Adrenal gland (tissue), 12 donors: ENCODE data around the gene SNCB. TPM values are rescaled to one million over a fixed set of nuclear protein-coding genes. Genes with fewer than 3 reads are reported as not detected.

Experiments used
- DNase-seq, 7 donors: peaks; one replicate each; pipeline ENCODE4 v3.0.0-alpha.2; 2019 to 2020
- H3K27ac ChIP-seq, 5 donors: fragments of 200-600 bp; sonication (generic) in 4 of 5; 1 replicate in 3 of 5; 2 replicates in 2 of 5; pipeline versions ENCODE4 v1.5.1 to v1.8.0; 2016 to 2020; ENCODE audit warnings: mild to moderate bottlenecking in 1 of 5
- H3K27me3 ChIP-seq: fragments of 200-600 bp; 2 replicates; pipeline ENCODE4 v1.8.0; 2021
- H3K36me3 ChIP-seq, 2 donors: fragments of 200-600 bp; replicated peaks in 1 of 2; 1 replicate in 1 of 2; 2 replicates in 1 of 2; pipeline versions ENCODE4 v1.5.1 to v1.8.0; 2018 to 2022
- H3K4me1 ChIP-seq, 2 donors: fragments of 200-600 bp; replicated peaks in 1 of 2; 1 replicate in 1 of 2; 2 replicates in 1 of 2; pipeline versions ENCODE4 v1.5.1 to v1.8.0; 2018 to 2021
- H3K4me3 ChIP-seq, 4 donors: fragments of 200-600 bp; sonication (generic) in 3 of 4; one replicate each; pipeline ENCODE4 v1.5.1; 2016 to 2018
- H3K9me3 ChIP-seq, 3 donors: fragments of 200-600 bp; sonication (generic) in 1 of 3; replicated peaks in 1 of 3; 1 replicate in 2 of 3; 2 replicates in 1 of 3; pipeline versions ENCODE4 v1.5.1 to v1.8.0; 2016 to 2021
- CTCF ChIP-seq, 6 experiments: fragments of 450-650 bp in 4 of 6; fragments of 200-600 bp in 2 of 6; sonication (generic) in 1 of 6; IDR thresholded peaks; 1 replicate in 5 of 6; 2 replicates in 1 of 6; pipeline versions ENCODE4 v1.5.1 to v1.8.0; 2016 to 2021; ENCODE audit warnings: antibody characterized with exemption in 6 of 6, mild to moderate bottlenecking in 2 of 6, moderate library complexity in 1 of 6
- POLR2A ChIP-seq, 2 donors: fragments of 450-650 bp; IDR thresholded peaks; one replicate each; pipeline ENCODE4 v1.6.1; 2017; ENCODE audit warnings: antibody characterized with exemption in 2 of 2, mild to moderate bottlenecking in 2 of 2, moderate library complexity in 1 of 2
- WGBS, 4 donors: extraction: QIAGEN DNeasy Blood & Tissue Kit in 2 of 4; methylation state at CpG; one replicate each; pipeline versions ENCODE4 v1.1.5 to v1.1.7; 2013 to 2017; 5-methylcytosine and 5-hydroxymethylcytosine counted together
- intact Hi-C, 2 donors: fragments of 100-400 bp; cut with DNase I; formaldehyde crosslinking; loops; one replicate each; pipeline versions ENCODE4 v1.14.1 to v1.15.0; 2022 to 2023
- polyA plus RNA-seq, 3 donors: library from polyadenylated mRNA; stranded (reverse); fragments of 200-250 nt in 2 of 3; fragments of 350-450 nt in 1 of 3; fragmentation: Illumina TruSeq in 1 of 3; extraction: RNeasy Lipid Tissue Mini Kit (QIAGEN cat#74804) in 1 of 3; gene quantifications; one replicate each; pipeline ENCODE4 v1.2.3, GENCODE V29; 2013 to 2014
- total RNA-seq, 9 donors: library from RNA; depleted of rRNA in 4 of 9; stranded (reverse); fragments of >200 nt in 4 of 9; fragments of 120-200 nt in 1 of 9; fragmentation: NEBNext Ultra II Directional in 1 of 9; extraction: Animal tissue kit (Norgen Biotek cat#: 25700) in 1 of 9; gene quantifications; one replicate each; pipeline versions ENCODE4 v1.1.0 to v1.2.4, GENCODE V29; 2013 to 2023
- donor health status: healthy with polysubstance abuse.
- donor health status: Bipolar disorder and iron deficiency.
- donor health status: DM: yes; HTN: yes; CAD: no.
- donor health status: DM: no; HTN: no; CAD: no.
- donor health status: DM: no; HTN: no; CAD: no.
- donor health status: DM: yes; HTN: yes; CAD: no.

The SNCB gene
- total and polyA plus RNA-seq, 12 donors = 0.19 to 8.6 (median 1.5) TPM; not detected in 4

DNA sequence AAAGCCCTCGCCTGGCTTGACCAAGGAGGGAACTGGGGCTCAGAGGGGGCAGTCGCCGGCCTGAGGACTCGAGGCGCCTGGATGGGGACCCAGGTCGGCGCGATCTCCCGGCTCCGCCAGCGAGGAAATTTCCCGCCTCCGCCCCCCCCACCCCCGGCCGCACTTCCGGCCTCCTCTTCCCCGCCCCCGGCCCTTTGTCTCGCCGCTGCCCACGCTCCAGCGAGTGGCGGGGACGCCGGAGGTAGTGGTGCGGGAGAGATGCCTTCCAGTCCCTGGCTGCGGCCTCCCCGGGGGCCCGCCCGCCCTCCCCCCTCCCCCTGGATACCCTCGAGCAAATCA lies 19.9 kb downstream of the SNCB start:
- H3K27ac ChIP-seq = no peak overlapping the region
- peaks cover 7 to 9% of the 10 kb centered on the region in 2 donors for H3K4me1 ChIP-seq
- TF ChIP-seq CTCF (IDR thresholded peaks at IDR 0.05) (no peak), POLR2A (IDR thresholded peaks at IDR 0.05) (no peak)
- intact Hi-C loops = no loop called here
- H3K9me3 ChIP-seq = no peaks in the 10 kb centered on the region
- H3K27me3 ChIP-seq = no peaks in the 10 kb centered on the region
- DNase-seq = no peak
- H3K36me3 ChIP-seq = no peaks in the 10 kb centered on the region
- 0 to 3% (median 2%) methylated on average over 1 to 31 of the region's 31 CpGs for WGBS, 4 donors
- H3K4me3 ChIP-seq = peak overlapping the region in 1 of 4 donors; percentile 81

GRCh38 chr5:176609724-176610434 lies 20.5 kb downstream of the SNCB start, which contains the start of gene GPRIN1:
Gene GPRIN1 (minus strand): TSS chr5:176610156. CDS start chr5:176599834, 10,322 bp downstream.
- Histone ChIP-seq H3K27me3 (no peaks in the 10 kb centered on the region), H3K4me3 (peak within 1 kb of the TSS in 1 of 4 donors; percentile 81), H3K36me3 (no peaks in the 10 kb centered on the region), H3K4me1 (peaks cover 7 to 9% of the 10 kb centered on the region in 2 donors), H3K9me3 (no peaks in the 10 kb centered on the region), H3K27ac (peak within 1 kb of the TSS in 1 of 5 donors; percentile 29)
- intact Hi-C loops = no loop called here
- TF ChIP-seq POLR2A (IDR thresholded peaks at IDR 0.05) (no peak), CTCF (IDR thresholded peaks at IDR 0.05) (peak in 2 of 6 experiments; percentile 19 to 30)
- DNase-seq = peak in 4 of 7 donors; percentile 33 to 73 (median 54)
- WGBS, 4 donors = 0 to 2% (median 0%) methylated on average over 6 to 100 of the region's 101 CpGs; no CpG with 5 or more reads in 1 of the 4 donors

- intact Hi-C loops = no loop called here
- WGBS, 4 donors = 31 to 89% (median 48%) methylated on average over 10 to 46 of the region's 46 CpGs
- DNase-seq = no peak
These were observed 21.2 kb downstream of the SNCB start for GRCh38 chr5:176608937-176609723.

GRCh38 chr5:176608142-176608705 lies 22.1 kb downstream of the SNCB start:
- DNase-seq = no peak
- 88 to 94% (median 93%) methylated on average over 2 to 4 of the region's 4 CpGs for WGBS, 4 donors
- Histone ChIP-seq H3K4me3 (no peak overlapping the region), H3K9me3 (no peaks in the 10 kb centered on the region), H3K4me1 (peaks cover 7 to 9% of the 10 kb centered on the region in 2 donors), H3K36me3 (no peaks in the 10 kb centered on the region), H3K27me3 (no peaks in the 10 kb centered on the region), H3K27ac (no peak overlapping the region)
- TF ChIP-seq POLR2A (IDR thresholded peaks at IDR 0.05) = no peak
- TF ChIP-seq CTCF (IDR thresholded peaks at IDR 0.05) = no peak
- intact Hi-C loops = no loop called here

More at GRCh38 chr5:176608937-176609723, 21.2 kb downstream of the SNCB start:
- H3K4me3 ChIP-seq = peak overlapping the region in 1 of 4 donors; percentile 81
- H3K4me1 ChIP-seq = peaks cover 7 to 9% of the 10 kb centered on the region in 2 donors
- H3K27me3 ChIP-seq = no peaks in the 10 kb centered on the region
- peak overlapping the region in 1 of 5 donors; percentile 29 for H3K27ac ChIP-seq
- H3K36me3 ChIP-seq = no peaks in the 10 kb centered on the region
- TF ChIP-seq POLR2A (IDR thresholded peaks at IDR 0.05) = no peak
- no peaks in the 10 kb centered on the region for H3K9me3 ChIP-seq
